Esophagus muscularis mucosa (tissue), 4 donors: ENCODE results near the gene CAMK2G. TPM values are rescaled to one million over a fixed set of nuclear protein-coding genes. Genes with fewer than 3 reads are reported as not detected.
A peak's percentile ranks its signal among the peaks of the same experiment; 100 is the strongest.

Source experiments
- DNase-seq: peaks from one replicate; pipeline ENCODE4 v3.0.0-alpha.2; 2017; ENCODE audit errors: extremely low spot score
- H3K27ac ChIP-seq, 4 donors: fragments of 200-600 bp; sonication (generic); replicated peaks in 1 of 4; 1 replicate in 3 of 4; 2 replicates in 1 of 4; pipeline ENCODE4 v1.5.1; 2016 to 2019; ENCODE audit warnings: mild to moderate bottlenecking in 1 of 4
- H3K27me3 ChIP-seq, 4 donors: fragments of 200-600 bp; sonication (generic); one replicate each; pipeline versions ENCODE4 v1.5.1 to v1.6.0; 2016 to 2019
- H3K36me3 ChIP-seq, 4 donors: fragments of 200-600 bp; sonication (generic); one replicate each; pipeline ENCODE4 v1.5.1; 2016 to 2019
- H3K4me1 ChIP-seq, 4 donors: fragments of 200-600 bp; sonication (generic); one replicate each; pipeline ENCODE4 v1.5.1; 2016 to 2019
- H3K4me3 ChIP-seq, 4 donors: fragments of 200-600 bp; sonication (generic); 1 replicate in 2 of 4; 2 replicates in 2 of 4; pipeline ENCODE4 v1.5.1; 2016 to 2019; ENCODE audit warnings: mild to moderate bottlenecking in 4 of 4, moderate library complexity in 1 of 4
- H3K9me3 ChIP-seq, 4 donors: fragments of 200-600 bp; sonication (generic); 1 replicate in 3 of 4; 2 replicates in 1 of 4; pipeline ENCODE4 v1.5.1; 2016 to 2019
- CTCF ChIP-seq, 3 experiments: fragments of 200-600 bp in 2 of 3; fragments of 450-650 bp in 1 of 3; sonication (generic) in 2 of 3; IDR thresholded peaks; one replicate each; pipeline ENCODE4 v1.5.1; 2017 to 2019; ENCODE audit warnings: antibody characterized with exemption in 3 of 3, mild to moderate bottlenecking in 2 of 3, moderate library complexity in 1 of 3
- EP300 ChIP-seq: sonication (generic); formaldehyde crosslinking; IDR thresholded peaks from one replicate; pipeline ENCODE4 v1.6.1; 2017; ENCODE audit warnings: antibody characterized with exemption
- POLR2A ChIP-seq: fragments of 450-650 bp; IDR thresholded peaks from one replicate; pipeline ENCODE4 v1.6.1; 2017; ENCODE audit warnings: antibody characterized with exemption, moderate library complexity, mild to moderate bottlenecking, low read depth
- POLR2AphosphoS5 ChIP-seq, 2 donors: sonication (generic); formaldehyde crosslinking; IDR thresholded peaks; one replicate each; pipeline ENCODE4 v1.6.1; 2017; ENCODE audit warnings: antibody characterized with exemption in 2 of 2
- WGBS: methylation state at CpG from one replicate; pipeline ENCODE4 v1.1.5; 2018; 5-methylcytosine and 5-hydroxymethylcytosine counted together
- intact Hi-C: fragments of 100-400 bp; cut with DNase I; formaldehyde crosslinking; loops from one replicate; pipeline ENCODE4 v1.15.1; 2023
- total RNA-seq, 4 donors: library from RNA; depleted of rRNA; stranded (reverse); fragments of >200 nt; gene quantifications; one replicate each; pipeline versions ENCODE4 v1.1.0 to v1.2.1, GENCODE V29; 2016

The CAMK2G gene
- total RNA-seq, 4 donors from 2014 or later: 96.4 to 201 (median 159) TPM

DNA sequence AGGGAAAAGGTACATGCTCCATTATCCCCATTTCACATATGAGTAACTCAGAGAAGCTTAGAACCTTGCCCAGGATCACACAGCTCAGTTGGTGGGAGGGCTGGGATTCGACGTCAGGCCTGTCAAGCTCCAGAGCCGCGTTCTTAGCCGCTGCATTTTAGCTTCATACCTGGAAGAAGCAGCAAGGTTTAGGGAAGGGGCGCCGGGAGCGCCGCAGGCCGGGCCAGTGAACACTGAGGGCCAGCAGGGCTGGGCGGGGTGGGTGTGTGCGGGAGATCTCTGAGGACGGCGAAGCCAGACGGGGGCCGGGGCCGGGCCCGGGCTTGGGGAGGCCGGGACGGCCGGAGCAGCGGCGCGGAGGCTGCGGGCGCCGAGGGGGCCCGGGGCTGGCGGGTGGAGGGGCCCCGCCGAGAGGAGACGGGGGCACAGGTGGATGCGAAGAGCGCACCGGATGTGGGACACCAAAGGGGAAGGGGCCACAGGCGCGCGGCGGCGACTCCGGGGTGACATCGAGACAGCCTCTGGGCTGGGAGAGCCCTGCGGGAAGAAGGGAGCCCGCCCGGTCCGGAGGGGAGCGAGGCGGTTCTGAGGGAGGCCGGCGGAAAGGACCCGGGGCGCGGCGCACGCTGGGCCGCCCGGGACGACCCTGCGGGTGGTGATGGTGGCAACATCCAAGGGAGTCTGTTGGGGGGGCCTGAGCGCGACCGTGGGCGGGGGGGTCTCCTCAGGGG, 63.5 kb downstream of the CAMK2G start:
- Histone ChIP-seq H3K27ac (peak overlapping the region; percentile 94 to 99 (median 96)), H3K27me3 (peaks cover 0 to 3% (median 0%) of the 10 kb centered on the region in 4 donors), H3K36me3 (peaks cover 41 to 67% (median 52%) of the 10 kb centered on the region in 4 donors), H3K4me1 (peaks cover 16 to 54% (median 43%) of the 10 kb centered on the region in 4 donors), H3K4me3 (peak overlapping the region; percentile 92 to 97 (median 93)), H3K9me3 (no peaks in the 10 kb centered on the region)
- WGBS: 3% methylated on average over 16 of the region's 63 CpGs
- intact Hi-C loops: no loop called here
- DNase-seq: no peak
- TF ChIP-seq EP300 (no peak), CTCF (IDR thresholded peaks at IDR 0.05) (no peak), POLR2AphosphoS5 (IDR thresholded peaks at IDR 0.05) (no peak), POLR2A (no peak)

GRCh38 chr10:73810358-73810734, 64.0 kb downstream of the CAMK2G start:
- no peak for TF ChIP-seq CTCF (IDR thresholded peaks at IDR 0.05)
- no peak for TF ChIP-seq POLR2A
- TF ChIP-seq EP300: no peak
- TF ChIP-seq POLR2AphosphoS5 (IDR thresholded peaks at IDR 0.05): no peak

DNA sequence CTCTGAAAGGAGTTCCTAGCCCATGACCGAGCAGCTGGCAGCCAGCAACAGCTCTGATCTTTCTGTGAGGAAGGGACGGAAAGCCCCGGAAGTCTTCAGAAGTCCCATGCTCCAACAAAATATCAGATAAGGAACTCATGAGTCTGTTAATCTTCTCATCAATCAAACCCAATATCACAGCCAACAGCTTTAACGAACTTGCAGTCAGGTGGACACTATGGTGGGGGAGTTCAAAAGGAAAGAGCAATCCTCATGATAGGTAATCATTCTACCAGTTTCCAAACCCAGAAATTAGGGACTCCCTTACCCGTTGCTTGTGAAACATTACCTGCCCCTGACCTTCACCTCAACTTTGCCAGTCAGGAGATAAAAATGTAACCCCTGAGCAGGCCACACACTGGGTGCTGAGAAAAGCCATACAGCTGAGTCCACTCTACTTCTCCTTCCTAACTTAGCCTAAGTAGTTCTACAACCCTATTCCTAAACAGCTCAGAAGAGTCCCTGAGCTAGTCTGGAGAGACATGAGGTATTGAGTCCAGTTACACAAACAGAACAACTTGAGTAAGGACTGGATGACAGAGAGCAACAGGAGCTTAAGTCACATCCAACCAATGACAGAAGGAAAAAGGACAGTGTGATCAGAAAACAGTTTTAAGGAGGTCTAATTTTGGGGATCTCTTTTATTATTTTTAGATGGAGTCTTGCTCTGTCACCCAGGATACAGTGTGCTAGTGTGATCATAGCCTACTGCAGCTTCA, 65.1 kb downstream of the CAMK2G start:
- 79% methylated on average over 5 of the region's 5 CpGs for WGBS
- H3K27me3 ChIP-seq: peaks cover 0 to 3% (median 0%) of the 10 kb centered on the region in 4 donors
- intact Hi-C loops: no loop called here
- H3K4me3 ChIP-seq: no peak overlapping the region
- H3K9me3 ChIP-seq: no peaks in the 10 kb centered on the region
- no peak overlapping the region for H3K27ac ChIP-seq
- no peak for DNase-seq
- peaks cover 51 to 67% (median 56%) of the 10 kb centered on the region in 4 donors for H3K36me3 ChIP-seq
- peaks cover 16 to 54% (median 43%) of the 10 kb centered on the region in 4 donors for H3K4me1 ChIP-seq
- TF ChIP-seq EP300: no peak
- no peak for TF ChIP-seq POLR2AphosphoS5 (IDR thresholded peaks at IDR 0.05)
- TF ChIP-seq POLR2A: no peak
- no peak for TF ChIP-seq CTCF (IDR thresholded peaks at IDR 0.05)

More at GRCh38 chr10:73810358-73810734, 64.0 kb downstream of the CAMK2G start:
- intact Hi-C loops: no loop called here
- H3K4me1 ChIP-seq: peaks cover 16 to 54% (median 43%) of the 10 kb centered on the region in 4 donors
- DNase-seq: no peak
- H3K36me3 ChIP-seq: peaks cover 47 to 67% (median 55%) of the 10 kb centered on the region in 4 donors
- 64% methylated on average over 7 of the region's 7 CpGs for WGBS
- no peaks in the 10 kb centered on the region for H3K9me3 ChIP-seq
- H3K27ac ChIP-seq: peak overlapping the region; percentile 94 to 99 (median 96)
- H3K27me3 ChIP-seq: peaks cover 0 to 3% (median 0%) of the 10 kb centered on the region in 4 donors
- H3K4me3 ChIP-seq: peak overlapping the region; percentile 92 to 97 (median 93)

DNA sequence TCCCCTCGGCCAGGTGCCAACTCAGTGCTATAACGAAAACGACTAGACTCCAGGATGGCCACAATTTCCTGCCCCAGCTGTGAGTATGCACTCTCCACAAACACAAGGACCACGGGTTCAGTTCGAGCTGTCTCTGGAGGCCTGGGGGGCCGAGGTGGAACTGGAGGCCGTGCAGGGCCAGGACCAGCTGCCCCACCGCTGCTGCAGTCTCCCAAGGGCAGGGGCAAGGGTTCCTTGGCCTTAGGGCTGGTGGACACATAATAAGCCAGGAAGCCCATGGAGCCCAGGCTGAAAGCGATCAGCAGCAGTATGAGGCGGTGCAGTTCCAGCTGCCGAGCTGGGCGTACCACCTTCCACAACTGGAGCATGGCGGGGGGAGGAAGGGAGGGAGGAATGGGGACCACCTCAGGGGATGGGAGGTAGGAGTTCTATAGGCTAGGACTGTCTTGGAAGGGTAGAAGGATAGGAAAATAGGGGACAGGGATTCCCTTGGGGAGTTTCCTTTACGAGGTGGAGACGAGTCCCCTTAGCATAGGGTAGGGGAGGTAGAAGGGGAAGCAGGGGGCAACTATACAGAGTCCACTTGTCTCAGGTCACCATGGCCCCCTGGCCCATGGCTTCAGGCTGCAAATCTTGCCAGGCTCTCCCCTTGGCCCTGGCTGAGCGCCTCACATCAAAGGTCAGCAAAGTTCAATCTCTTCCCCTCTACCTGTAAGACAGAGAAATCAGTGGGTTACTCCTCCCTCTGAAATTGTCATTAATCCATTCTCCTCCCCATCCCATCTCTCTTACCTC, 66.1 kb downstream of the CAMK2G start:
- no peaks in the 10 kb centered on the region for H3K9me3 ChIP-seq
- 88% methylated on average over 11 of the region's 16 CpGs for WGBS
- H3K4me3 ChIP-seq: no peak overlapping the region
- peaks cover 50 to 67% (median 60%) of the 10 kb centered on the region in 4 donors for H3K36me3 ChIP-seq
- intact Hi-C loops: no loop called here
- peaks cover 0 to 3% (median 0%) of the 10 kb centered on the region in 4 donors for H3K27me3 ChIP-seq
- TF ChIP-seq POLR2AphosphoS5 (IDR thresholded peaks at IDR 0.05) (no peak), POLR2A (no peak), CTCF (IDR thresholded peaks at IDR 0.05) (no peak), EP300 (no peak)
- no peak for DNase-seq
- peaks cover 16 to 54% (median 43%) of the 10 kb centered on the region in 4 donors for H3K4me1 ChIP-seq
- H3K27ac ChIP-seq: no peak overlapping the region
